GM23338 (cell line): Measurements from ENCODE around the gene TPSAB1. TPM values are rescaled to one million over a fixed set of nuclear protein-coding genes. Genes with fewer than 3 reads are reported as not detected.

Experiments used
- ATAC-seq: fragments of 200-7000 bp; cut with Tn5 transposase; 3 replicates; pipeline ENCODE4 v1.9.1; 2020
- DNase-seq: peaks from one replicate; pipeline ENCODE4 v3.0.0-alpha.2; 2015; ENCODE audit warnings: low spot score
- H2AFZ ChIP-seq: fragments of 200-600 bp; sonication (generic); 2 replicates; pipeline ENCODE4 v1.8.0; 2016; ENCODE audit warnings: antibody characterized with exemption, mild to moderate bottlenecking, moderate library complexity
- H3F3A ChIP-seq: fragments of 200-600 bp; sonication (generic); replicated peaks from 2 replicates; pipeline ENCODE4 v1.8.0; 2017; ENCODE audit warnings: antibody characterized with exemption, mixed run types, low read depth
- H3K27ac ChIP-seq: fragments of 200-600 bp; sonication (generic); 2 replicates; pipeline ENCODE4 v1.6.1; 2016; ENCODE audit warnings: low read depth
- H3K27me3 ChIP-seq: fragments of 200-600 bp; sonication (generic); 2 replicates; pipeline ENCODE4 v1.8.0; 2016; ENCODE audit warnings: mild to moderate bottlenecking, mixed run types, moderate library complexity; ENCODE audit not compliant: insufficient read depth
- H3K36me3 ChIP-seq: fragments of 200-600 bp; sonication (generic); 2 replicates; pipeline ENCODE4 v1.8.0; 2016; ENCODE audit warnings: mild to moderate bottlenecking; ENCODE audit not compliant: insufficient read depth
- H3K4me1 ChIP-seq: fragments of 200-600 bp; sonication (generic); 2 replicates; pipeline ENCODE4 v1.8.0; 2016; ENCODE audit warnings: mild to moderate bottlenecking, moderate library complexity; ENCODE audit not compliant: insufficient read depth
- H3K4me2 ChIP-seq: fragments of 200-600 bp; sonication (generic); 2 replicates; pipeline ENCODE4 v1.7.1; 2017; ENCODE audit warnings: mixed run types
- H3K4me3 ChIP-seq: fragments of 200-600 bp; sonication (generic); 2 replicates; pipeline ENCODE4 v1.6.1; 2016; ENCODE audit warnings: mixed run types
- H3K79me2 ChIP-seq: fragments of 200-600 bp; sonication (generic); replicated peaks from 2 replicates; pipeline ENCODE4 v1.8.0; 2017; ENCODE audit warnings: mild to moderate bottlenecking; ENCODE audit not compliant: insufficient read depth
- H3K9me2 ChIP-seq: fragments of 200-600 bp; sonication (generic); 2 replicates; pipeline ENCODE4 v1.8.0; 2017; ENCODE audit not compliant: insufficient read depth
- H4K20me1 ChIP-seq: fragments of 200-600 bp; sonication (generic); replicated peaks from 2 replicates; pipeline ENCODE4 v1.8.0; 2017; ENCODE audit warnings: mild to moderate bottlenecking; ENCODE audit not compliant: insufficient read depth
- H3K27ac Mint-ChIP-seq: 2 replicates; pipeline ENCODE4 v1.8.0; 2020; ENCODE audit warnings: inconsistent platforms, mild to moderate bottlenecking, moderate library complexity, mixed read lengths
- H3K27me3 Mint-ChIP-seq: 3 replicates; pipeline ENCODE4 v1.8.0; 2022; ENCODE audit warnings: low read depth, mild to moderate bottlenecking, moderate library complexity, mixed read lengths, inconsistent platforms; ENCODE audit not compliant: insufficient read depth, poor library complexity
- H3K36me3 Mint-ChIP-seq: 3 replicates; pipeline ENCODE4 v1.8.0; 2021; ENCODE audit warnings: low read depth, mild to moderate bottlenecking, inconsistent platforms, moderate library complexity, mixed read lengths
- H3K4me1 Mint-ChIP-seq: 3 replicates; pipeline ENCODE4 v1.8.0; 2020; ENCODE audit warnings: mild to moderate bottlenecking, inconsistent platforms, mixed read lengths
- H3K4me3 Mint-ChIP-seq: 3 replicates; pipeline ENCODE4 v1.8.0; 2021; ENCODE audit warnings: moderate library complexity, mild to moderate bottlenecking, inconsistent platforms, mixed read lengths
- H3K9me3 Mint-ChIP-seq: 3 replicates; pipeline ENCODE4 v1.8.0; 2020; ENCODE audit warnings: moderate library complexity, mild to moderate bottlenecking, inconsistent platforms, mixed read lengths
- CREB1 ChIP-seq: fragments of 250-450 bp; sonication (Bioruptor Pico); IDR thresholded peaks from 2 replicates; pipeline ENCODE4 v1.5.0; 2020; ENCODE audit warnings: low read depth, mild to moderate bottlenecking, moderate library complexity
- EZH2 ChIP-seq: fragments of 200-600 bp; sonication (generic); IDR thresholded peaks from one replicate; pipeline ENCODE4 v1.8.0; 2017; ENCODE audit warnings: antibody characterized with exemption, mild to moderate bottlenecking, low read depth; ENCODE audit not compliant: unreplicated experiment
- EZH2phosphoT487 ChIP-seq: fragments of 200-600 bp; sonication (generic); IDR thresholded peaks from one replicate; pipeline ENCODE4 v1.8.1; 2018; ENCODE audit warnings: antibody characterized with exemption; ENCODE audit not compliant: unreplicated experiment
- JUNB ChIP-seq: IDR thresholded peaks from one replicate; pipeline ENCODE4 v1.6.1; 2016; ENCODE audit warnings: antibody characterized with exemption; ENCODE audit not compliant: unreplicated experiment
- NANOG ChIP-seq: IDR thresholded peaks from 2 replicates; pipeline ENCODE4 v1.6.1; 2016; ENCODE audit warnings: antibody characterized with exemption, borderline replicate concordance
- POLR2AphosphoS5 ChIP-seq: IDR thresholded peaks from 2 replicates; pipeline ENCODE4 v1.6.1; 2016; ENCODE audit warnings: antibody characterized with exemption, low read depth
- STAT1 ChIP-seq: IDR thresholded peaks from one replicate; pipeline ENCODE4 v1.6.1; 2016; ENCODE audit warnings: antibody characterized with exemption; ENCODE audit not compliant: unreplicated experiment
- ZNF114 ChIP-seq: fragments of 250-450 bp; sonication (Bioruptor Pico); IDR thresholded peaks from 2 replicates; pipeline ENCODE4 v1.5.0; 2020; ENCODE audit warnings: mild to moderate bottlenecking, moderate library complexity
- ZNF331 ChIP-seq: fragments of 250-450 bp; sonication (Bioruptor Pico); IDR thresholded peaks from 2 replicates; pipeline ENCODE4 v1.5.0; 2020; ENCODE audit warnings: low read depth, mild to moderate bottlenecking, moderate library complexity
- polyA plus RNA-seq: library from polyadenylated mRNA; unstranded; fragments of >200 nt; fragmentation: Nextera tagmentation; extraction: Ambion mirVana; gene quantifications from 2 replicates; pipeline ENCODE4 v1.2.1, GENCODE V29; 2016
- total RNA-seq: library from RNA; depleted of rRNA; stranded (reverse); fragments of >200 nt; shearing (Covaris generic); gene quantifications from 2 replicates; pipeline ENCODE4 v1.2.3, GENCODE V29; 2014
- TF ChIP-seq, protein P1 (sequence below): fragments of 250-450 bp; sonication (Bioruptor Pico); IDR thresholded peaks from 2 replicates; pipeline ENCODE4 v1.5.0; 2020; ENCODE audit warnings: mild to moderate bottlenecking, moderate library complexity
- TF ChIP-seq, protein P2 (sequence below), 2 experiments: fragments of 200-600 bp in 1 of 2; sonication (generic) in 1 of 2; conservative IDR thresholded peaks; 2 replicates each; pipeline versions ENCODE4 v1.5.1 to v1.6.1; 2016 to 2017; ENCODE audit warnings: antibody characterized with exemption in 2 of 2, low read depth in 2 of 2, mild to moderate bottlenecking in 2 of 2, moderate library complexity in 1 of 2
- TF ChIP-seq, protein P3 (sequence below): IDR thresholded peaks from one replicate; pipeline ENCODE4 v1.6.1; 2018; ENCODE audit warnings: antibody characterized with exemption; ENCODE audit not compliant: unreplicated experiment

The TPSAB1 gene
- total and polyA plus RNA-seq, 2 experiments from 2014 or later: not detected

DNA sequence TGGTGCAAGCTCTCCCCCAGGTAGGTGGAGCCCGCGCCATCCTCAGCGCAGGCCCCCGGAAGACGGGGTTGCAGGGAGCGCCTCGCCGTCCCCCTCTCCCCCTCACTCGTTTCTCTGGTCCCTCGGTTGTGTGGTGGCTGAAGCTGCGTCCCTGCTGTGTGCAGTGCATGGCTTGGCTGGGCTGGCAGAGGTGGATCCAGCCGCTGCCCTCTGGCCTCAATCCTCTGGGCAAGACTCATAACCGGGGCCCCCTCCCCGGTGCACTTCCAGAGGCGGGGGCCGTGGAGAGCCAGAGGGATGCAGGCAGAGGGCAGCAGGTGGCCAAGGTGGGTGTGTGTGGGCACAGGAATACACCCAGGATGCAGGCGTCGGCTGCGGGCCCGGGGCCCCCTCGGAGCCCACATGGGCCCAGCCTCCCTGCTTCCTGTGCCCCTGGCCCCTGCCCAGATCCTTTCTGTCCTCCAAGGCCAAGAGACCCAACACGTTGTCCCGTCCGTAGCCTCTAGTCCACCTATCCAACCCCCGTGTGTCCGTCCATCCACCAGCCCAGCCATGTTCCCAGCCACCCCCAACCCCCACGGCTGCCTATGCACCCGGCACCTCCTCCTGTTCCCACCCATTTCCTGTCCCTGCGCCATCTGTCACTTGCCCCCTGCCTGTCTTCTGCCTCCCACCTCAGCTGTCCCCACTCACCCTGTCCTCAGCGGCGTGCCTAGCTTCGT, 24.8 kb upstream of the TPSAB1 start (continued):
- TF ChIP-seq, protein P1, sequence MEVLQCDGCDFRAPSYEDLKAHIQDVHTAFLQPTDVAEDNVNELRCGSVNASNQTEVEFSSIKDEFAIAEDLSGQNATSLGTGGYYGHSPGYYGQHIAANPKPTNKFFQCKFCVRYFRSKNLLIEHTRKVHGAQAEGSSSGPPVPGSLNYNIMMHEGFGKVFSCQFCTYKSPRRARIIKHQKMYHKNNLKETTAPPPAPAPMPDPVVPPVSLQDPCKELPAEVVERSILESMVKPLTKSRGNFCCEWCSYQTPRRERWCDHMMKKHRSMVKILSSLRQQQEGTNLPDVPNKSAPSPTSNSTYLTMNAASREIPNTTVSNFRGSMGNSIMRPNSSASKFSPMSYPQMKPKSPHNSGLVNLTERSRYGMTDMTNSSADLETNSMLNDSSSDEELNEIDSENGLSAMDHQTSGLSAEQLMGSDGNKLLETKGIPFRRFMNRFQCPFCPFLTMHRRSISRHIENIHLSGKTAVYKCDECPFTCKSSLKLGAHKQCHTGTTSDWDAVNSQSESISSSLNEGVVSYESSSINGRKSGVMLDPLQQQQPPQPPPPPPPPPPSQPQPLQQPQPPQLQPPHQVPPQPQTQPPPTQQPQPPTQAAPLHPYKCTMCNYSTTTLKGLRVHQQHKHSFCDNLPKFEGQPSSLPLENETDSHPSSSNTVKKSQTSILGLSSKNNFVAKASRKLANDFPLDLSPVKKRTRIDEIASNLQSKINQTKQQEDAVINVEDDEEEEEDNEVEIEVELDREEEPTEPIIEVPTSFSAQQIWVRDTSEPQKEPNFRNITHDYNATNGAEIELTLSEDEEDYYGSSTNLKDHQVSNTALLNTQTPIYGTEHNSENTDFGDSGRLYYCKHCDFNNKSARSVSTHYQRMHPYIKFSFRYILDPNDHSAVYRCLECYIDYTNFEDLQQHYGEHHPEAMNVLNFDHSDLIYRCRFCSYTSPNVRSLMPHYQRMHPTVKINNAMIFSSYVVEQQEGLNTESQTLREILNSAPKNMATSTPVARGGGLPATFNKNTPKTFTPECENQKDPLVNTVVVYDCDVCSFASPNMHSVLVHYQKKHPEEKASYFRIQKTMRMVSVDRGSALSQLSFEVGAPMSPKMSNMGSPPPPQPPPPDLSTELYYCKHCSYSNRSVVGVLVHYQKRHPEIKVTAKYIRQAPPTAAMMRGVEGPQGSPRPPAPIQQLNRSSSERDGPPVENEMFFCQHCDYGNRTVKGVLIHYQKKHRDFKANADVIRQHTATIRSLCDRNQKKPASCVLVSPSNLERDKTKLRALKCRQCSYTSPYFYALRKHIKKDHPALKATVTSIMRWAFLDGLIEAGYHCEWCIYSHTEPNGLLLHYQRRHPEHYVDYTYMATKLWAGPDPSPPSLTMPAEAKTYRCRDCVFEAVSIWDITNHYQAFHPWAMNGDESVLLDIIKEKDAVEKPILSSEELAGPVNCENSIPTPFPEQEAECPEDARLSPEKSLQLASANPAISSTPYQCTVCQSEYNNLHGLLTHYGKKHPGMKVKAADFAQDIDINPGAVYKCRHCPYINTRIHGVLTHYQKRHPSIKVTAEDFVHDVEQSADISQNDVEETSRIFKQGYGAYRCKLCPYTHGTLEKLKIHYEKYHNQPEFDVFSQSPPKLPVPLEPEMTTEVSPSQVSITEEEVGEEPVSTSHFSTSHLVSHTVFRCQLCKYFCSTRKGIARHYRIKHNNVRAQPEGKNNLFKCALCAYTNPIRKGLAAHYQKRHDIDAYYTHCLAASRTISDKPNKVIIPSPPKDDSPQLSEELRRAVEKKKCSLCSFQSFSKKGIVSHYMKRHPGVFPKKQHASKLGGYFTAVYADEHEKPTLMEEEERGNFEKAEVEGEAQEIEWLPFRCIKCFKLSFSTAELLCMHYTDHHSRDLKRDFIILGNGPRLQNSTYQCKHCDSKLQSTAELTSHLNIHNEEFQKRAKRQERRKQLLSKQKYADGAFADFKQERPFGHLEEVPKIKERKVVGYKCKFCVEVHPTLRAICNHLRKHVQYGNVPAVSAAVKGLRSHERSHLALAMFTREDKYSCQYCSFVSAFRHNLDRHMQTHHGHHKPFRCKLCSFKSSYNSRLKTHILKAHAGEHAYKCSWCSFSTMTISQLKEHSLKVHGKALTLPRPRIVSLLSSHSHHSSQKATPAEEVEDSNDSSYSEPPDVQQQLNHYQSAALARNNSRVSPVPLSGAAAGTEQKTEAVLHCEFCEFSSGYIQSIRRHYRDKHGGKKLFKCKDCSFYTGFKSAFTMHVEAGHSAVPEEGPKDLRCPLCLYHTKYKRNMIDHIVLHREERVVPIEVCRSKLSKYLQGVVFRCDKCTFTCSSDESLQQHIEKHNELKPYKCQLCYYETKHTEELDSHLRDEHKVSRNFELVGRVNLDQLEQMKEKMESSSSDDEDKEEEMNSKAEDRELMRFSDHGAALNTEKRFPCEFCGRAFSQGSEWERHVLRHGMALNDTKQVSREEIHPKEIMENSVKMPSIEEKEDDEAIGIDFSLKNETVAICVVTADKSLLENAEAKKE: no peak
- TF ChIP-seq EZH2phosphoT487: no peak
- TF ChIP-seq ZNF114 (CRISPR knock-in tag): no peak
- TF ChIP-seq ZNF331: no peak
- TF ChIP-seq, protein P2, sequence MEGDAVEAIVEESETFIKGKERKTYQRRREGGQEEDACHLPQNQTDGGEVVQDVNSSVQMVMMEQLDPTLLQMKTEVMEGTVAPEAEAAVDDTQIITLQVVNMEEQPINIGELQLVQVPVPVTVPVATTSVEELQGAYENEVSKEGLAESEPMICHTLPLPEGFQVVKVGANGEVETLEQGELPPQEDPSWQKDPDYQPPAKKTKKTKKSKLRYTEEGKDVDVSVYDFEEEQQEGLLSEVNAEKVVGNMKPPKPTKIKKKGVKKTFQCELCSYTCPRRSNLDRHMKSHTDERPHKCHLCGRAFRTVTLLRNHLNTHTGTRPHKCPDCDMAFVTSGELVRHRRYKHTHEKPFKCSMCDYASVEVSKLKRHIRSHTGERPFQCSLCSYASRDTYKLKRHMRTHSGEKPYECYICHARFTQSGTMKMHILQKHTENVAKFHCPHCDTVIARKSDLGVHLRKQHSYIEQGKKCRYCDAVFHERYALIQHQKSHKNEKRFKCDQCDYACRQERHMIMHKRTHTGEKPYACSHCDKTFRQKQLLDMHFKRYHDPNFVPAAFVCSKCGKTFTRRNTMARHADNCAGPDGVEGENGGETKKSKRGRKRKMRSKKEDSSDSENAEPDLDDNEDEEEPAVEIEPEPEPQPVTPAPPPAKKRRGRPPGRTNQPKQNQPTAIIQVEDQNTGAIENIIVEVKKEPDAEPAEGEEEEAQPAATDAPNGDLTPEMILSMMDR (conservative IDR thresholded peaks at IDR 0.05; ENCODE audit: low read depth in 2 of 2): no peak
- TF ChIP-seq CREB1: no peak
- no peak for TF ChIP-seq POLR2AphosphoS5
- TF ChIP-seq EZH2: no peak

DNA sequence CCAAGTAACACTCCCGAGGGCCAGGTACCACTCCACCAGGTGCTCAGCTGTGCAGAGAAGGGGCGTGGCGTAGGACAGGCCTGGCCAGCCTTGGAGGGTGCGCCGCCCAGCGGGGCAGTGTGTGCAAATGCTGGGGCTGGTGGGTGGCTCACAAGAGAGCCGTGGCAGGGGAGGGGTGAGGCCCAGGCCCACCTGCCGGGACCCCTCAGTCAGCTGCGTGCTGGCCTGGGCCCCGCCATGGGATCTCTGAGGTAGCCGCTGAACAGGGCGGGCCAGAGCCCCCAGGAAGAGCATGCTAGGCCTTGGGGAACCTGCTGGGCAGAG, 24.2 kb upstream of the TPSAB1 start:
- Mint-ChIP-seq H3K9me3 (no peaks in the 10 kb centered on the region), H3K27ac (no peak overlapping the region), H3K27me3 (peaks cover 7% of the 10 kb centered on the region), H3K36me3 (no peaks in the 10 kb centered on the region), H3K4me1 (no peaks in the 10 kb centered on the region), H3K4me3 (no peak overlapping the region)
- H3K9me2 ChIP-seq: no peaks in the 10 kb centered on the region
- no peak overlapping the region for H3K27ac ChIP-seq
- ATAC-seq (no peak), DNase-seq (no peak)
- no peaks in the 10 kb centered on the region for H3K79me2 ChIP-seq
- H3K4me1 ChIP-seq: no peaks in the 10 kb centered on the region
- no peak overlapping the region for H3K4me3 ChIP-seq
- H3F3A ChIP-seq: no peaks in the 10 kb centered on the region
- no peaks in the 10 kb centered on the region for H3K27me3 ChIP-seq
- no peaks in the 10 kb centered on the region for H3K36me3 ChIP-seq
- no peak overlapping the region for H3K4me2 ChIP-seq
- H2AFZ ChIP-seq: no peak overlapping the region
- no peaks in the 10 kb centered on the region; the same call in 1 of the 2 replicates for H4K20me1 ChIP-seq
- TF ChIP-seq ZNF114 (CRISPR knock-in tag): no peak
- TF ChIP-seq, protein P2 (conservative IDR thresholded peaks at IDR 0.05; ENCODE audit: low read depth in 2 of 2): no peak
- no peak for TF ChIP-seq STAT1
- TF ChIP-seq, protein P3, sequence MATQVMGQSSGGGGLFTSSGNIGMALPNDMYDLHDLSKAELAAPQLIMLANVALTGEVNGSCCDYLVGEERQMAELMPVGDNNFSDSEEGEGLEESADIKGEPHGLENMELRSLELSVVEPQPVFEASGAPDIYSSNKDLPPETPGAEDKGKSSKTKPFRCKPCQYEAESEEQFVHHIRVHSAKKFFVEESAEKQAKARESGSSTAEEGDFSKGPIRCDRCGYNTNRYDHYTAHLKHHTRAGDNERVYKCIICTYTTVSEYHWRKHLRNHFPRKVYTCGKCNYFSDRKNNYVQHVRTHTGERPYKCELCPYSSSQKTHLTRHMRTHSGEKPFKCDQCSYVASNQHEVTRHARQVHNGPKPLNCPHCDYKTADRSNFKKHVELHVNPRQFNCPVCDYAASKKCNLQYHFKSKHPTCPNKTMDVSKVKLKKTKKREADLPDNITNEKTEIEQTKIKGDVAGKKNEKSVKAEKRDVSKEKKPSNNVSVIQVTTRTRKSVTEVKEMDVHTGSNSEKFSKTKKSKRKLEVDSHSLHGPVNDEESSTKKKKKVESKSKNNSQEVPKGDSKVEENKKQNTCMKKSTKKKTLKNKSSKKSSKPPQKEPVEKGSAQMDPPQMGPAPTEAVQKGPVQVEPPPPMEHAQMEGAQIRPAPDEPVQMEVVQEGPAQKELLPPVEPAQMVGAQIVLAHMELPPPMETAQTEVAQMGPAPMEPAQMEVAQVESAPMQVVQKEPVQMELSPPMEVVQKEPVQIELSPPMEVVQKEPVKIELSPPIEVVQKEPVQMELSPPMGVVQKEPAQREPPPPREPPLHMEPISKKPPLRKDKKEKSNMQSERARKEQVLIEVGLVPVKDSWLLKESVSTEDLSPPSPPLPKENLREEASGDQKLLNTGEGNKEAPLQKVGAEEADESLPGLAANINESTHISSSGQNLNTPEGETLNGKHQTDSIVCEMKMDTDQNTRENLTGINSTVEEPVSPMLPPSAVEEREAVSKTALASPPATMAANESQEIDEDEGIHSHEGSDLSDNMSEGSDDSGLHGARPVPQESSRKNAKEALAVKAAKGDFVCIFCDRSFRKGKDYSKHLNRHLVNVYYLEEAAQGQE: no peak
- no peak for TF ChIP-seq EZH2phosphoT487
- no peak for TF ChIP-seq NANOG
- no peak for TF ChIP-seq JUNB
